Mucosa of stomach (tissue), 1 donor: ENCODE data around the gene SCTR.

ENCODE experiments used
- H3K27me3 ChIP-seq: one replicate; pipeline ENCODE4 v1.7.0; 2013; ENCODE audit warnings: mild to moderate bottlenecking, low read length; ENCODE audit not compliant: control insufficient read depth, insufficient read depth
- H3K36me3 ChIP-seq: one replicate; pipeline ENCODE4 v1.7.0; 2013; ENCODE audit warnings: low read length; ENCODE audit not compliant: control insufficient read depth, insufficient read depth
- H3K4me1 ChIP-seq: one replicate; pipeline ENCODE4 v1.7.0; 2013; ENCODE audit warnings: mild to moderate bottlenecking, low read length; ENCODE audit not compliant: control insufficient read depth, insufficient read depth
- H3K4me3 ChIP-seq: one replicate; pipeline ENCODE4 v1.7.0; 2013; ENCODE audit warnings: low read length
- H3K9ac ChIP-seq: one replicate; pipeline ENCODE4 v1.7.0; 2013; ENCODE audit warnings: mild to moderate bottlenecking, low read length, moderate library complexity
- H3K9me3 ChIP-seq: one replicate; pipeline ENCODE4 v1.7.0; 2013; ENCODE audit warnings: mild to moderate bottlenecking, low read length, moderate library complexity; ENCODE audit not compliant: control insufficient read depth
- donor health status: Pancreatic carcinoma.

The SCTR gene

GRCh38 chr2:119425620-119426395 lies 98.5 kb downstream of the SCTR start:
- H3K9ac ChIP-seq = peak overlapping the region; percentile 55
- peak overlapping the region; percentile 39 for H3K4me3 ChIP-seq
- H3K36me3 ChIP-seq = no peaks in the 10 kb centered on the region
- peaks cover 90% of the 10 kb centered on the region for H3K4me1 ChIP-seq
- no peaks in the 10 kb centered on the region for H3K9me3 ChIP-seq
- no peaks in the 10 kb centered on the region for H3K27me3 ChIP-seq

GRCh38 chr2:119425119-119425405 lies 99.2 kb downstream of the SCTR start:
- no peaks in the 10 kb centered on the region for H3K36me3 ChIP-seq
- H3K4me1 ChIP-seq = peaks cover 90% of the 10 kb centered on the region

DNA sequence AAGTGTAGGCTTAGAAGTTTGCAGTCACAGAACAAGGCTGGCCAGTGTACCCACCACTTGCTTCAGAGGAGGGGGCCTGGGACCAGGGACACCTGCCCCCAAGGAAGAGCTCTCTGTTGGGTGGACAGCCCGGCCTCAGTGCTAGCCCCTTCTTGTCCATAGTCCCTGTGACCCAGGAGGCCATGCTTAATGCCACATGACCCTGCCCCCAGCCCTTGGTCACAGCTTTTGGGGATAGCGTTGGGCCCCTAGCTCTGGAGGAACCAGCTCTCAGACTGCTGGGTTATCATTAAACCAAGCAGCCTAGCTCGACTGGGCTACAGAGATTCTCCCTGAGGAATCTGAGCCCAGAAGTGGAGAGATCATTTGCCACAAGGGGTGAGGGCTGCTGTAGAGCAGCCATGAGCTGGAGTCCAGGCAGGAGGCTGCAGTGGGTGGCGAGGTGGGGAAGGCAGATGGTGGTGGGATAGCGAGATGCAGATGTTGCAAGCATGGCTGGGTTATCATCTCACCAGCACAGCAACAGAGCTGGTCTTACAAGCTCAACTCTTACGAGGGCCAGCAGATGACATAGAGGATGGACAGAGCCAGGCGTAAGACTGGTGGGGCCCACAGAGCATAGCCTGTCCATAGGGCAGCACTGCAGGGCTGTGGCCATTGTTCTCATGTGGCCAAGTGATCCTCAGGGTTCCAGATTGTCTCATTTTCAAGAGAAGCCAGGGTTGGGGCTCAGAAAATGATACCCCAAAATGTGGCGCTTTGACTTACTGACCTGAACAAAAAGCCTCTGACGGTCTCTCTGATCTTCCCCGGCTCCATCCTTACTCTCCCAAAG lies 99.8 kb downstream of the SCTR start:
- Histone ChIP-seq H3K4me1 (peaks cover 89% of the 10 kb centered on the region), H3K36me3 (no peaks in the 10 kb centered on the region), H3K9ac (no peak overlapping the region), H3K4me3 (no peak overlapping the region), H3K27me3 (no peaks in the 10 kb centered on the region), H3K9me3 (no peaks in the 10 kb centered on the region)

More at GRCh38 chr2:119425119-119425405, 99.2 kb downstream of the SCTR start:
- Histone ChIP-seq H3K4me3 (no peak overlapping the region), H3K27me3 (no peaks in the 10 kb centered on the region), H3K9me3 (no peaks in the 10 kb centered on the region), H3K9ac (no peak overlapping the region)

DNA sequence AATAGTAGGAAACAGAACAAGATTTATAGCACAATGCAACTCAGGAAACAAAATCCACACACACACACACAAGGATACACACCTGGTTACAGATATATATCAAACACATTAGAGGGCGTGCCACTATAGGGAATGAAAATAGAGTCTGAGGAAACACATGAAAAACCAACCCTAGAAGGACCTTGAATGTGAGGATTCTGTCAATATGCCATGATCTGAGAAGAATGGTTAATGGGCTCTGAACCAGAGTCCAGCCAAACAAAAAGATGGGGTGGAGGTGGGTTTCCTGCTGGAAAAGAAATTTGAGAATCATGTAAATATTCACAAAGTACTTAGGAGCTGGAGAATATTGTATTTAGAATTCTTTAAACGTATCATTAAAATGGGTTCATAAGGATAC lies 100.5 kb downstream of the SCTR start:
- H3K9ac ChIP-seq = no peak overlapping the region
- no peaks in the 10 kb centered on the region for H3K9me3 ChIP-seq
- peaks cover 82% of the 10 kb centered on the region for H3K4me1 ChIP-seq
- no peaks in the 10 kb centered on the region for H3K36me3 ChIP-seq
- no peaks in the 10 kb centered on the region for H3K27me3 ChIP-seq
- no peak overlapping the region for H3K4me3 ChIP-seq

DNA sequence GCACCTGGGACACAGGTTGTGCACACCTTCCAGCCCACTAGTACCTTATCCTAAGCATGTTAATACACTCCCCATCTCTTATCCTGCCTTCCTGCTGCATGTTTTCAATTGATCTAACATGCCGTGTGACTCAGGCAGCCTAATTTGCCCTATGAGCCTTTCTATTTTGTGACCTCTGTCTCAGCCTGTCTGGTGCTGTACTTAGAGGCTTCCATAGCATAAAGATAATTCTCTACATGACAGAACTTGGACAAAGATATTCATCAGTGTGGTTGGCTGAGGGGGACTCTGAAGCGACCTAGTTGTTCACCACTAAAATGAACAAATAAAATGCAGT lies 101.2 kb downstream of the SCTR start:
- Histone ChIP-seq H3K9ac (no peak overlapping the region), H3K4me1 (peaks cover 79% of the 10 kb centered on the region), H3K27me3 (no peaks in the 10 kb centered on the region), H3K36me3 (no peaks in the 10 kb centered on the region), H3K9me3 (no peaks in the 10 kb centered on the region), H3K4me3 (no peak overlapping the region)

DNA sequence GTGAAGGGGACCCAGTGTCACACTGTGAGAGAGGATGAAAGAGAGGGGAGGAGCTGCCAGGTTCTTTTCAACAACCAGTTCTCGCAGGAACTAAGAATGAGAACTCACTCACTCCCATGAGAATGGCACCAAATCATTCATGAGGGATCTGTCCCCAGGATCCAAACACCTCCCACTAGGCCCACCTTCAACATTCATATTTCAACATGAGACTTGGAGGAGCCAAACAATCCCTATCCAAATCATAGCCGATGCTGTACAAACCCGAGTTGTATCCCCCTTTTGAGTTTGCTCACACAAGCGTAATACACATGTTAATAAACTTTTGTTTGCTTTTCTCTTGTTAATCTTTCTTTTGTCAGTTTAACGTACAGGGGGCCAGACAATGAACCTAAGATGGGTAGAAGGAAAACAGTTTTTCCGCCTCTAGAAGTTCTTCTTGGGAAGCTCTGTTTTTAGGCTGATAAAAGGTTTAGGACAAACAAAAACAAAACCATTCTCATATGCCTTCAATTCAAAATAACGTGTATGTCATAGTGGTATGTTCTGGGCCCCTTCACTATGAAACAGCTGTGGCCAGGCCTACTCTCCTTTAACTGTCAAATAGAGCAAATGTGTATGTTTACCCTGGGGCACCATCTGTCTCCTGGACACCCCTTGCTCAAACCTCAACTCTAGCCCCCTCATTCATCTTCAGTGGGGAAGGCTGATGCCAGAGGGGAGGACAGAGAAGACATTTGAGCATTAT lies 101.7 kb downstream of the SCTR start:
- Histone ChIP-seq H3K4me3 (no peak overlapping the region), H3K9ac (no peak overlapping the region), H3K4me1 (peaks cover 74% of the 10 kb centered on the region), H3K9me3 (no peaks in the 10 kb centered on the region), H3K27me3 (no peaks in the 10 kb centered on the region), H3K36me3 (no peaks in the 10 kb centered on the region)

DNA sequence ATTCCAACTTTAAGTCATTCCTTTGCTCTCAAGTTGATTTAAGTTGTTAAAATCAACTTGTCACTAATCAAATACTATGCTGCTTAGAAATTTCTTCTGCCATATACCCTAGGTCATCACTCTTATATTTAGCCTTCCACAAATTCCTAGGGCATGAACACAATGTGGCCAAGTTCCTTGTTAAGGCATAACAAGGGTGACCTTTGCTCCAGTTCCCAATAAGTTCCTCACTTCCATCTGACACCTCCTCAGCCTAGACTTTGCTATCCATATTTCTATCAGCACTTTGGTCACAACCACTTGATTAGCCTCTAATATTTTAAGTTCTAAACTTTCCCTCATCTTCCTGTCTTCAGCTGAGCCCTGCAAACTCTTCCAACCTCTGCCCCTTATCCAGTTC lies 102.5 kb downstream of the SCTR start:
- Histone ChIP-seq H3K9ac (no peak overlapping the region), H3K27me3 (no peaks in the 10 kb centered on the region), H3K9me3 (no peaks in the 10 kb centered on the region), H3K4me1 (peaks cover 66% of the 10 kb centered on the region), H3K4me3 (no peak overlapping the region), H3K36me3 (no peaks in the 10 kb centered on the region)

GRCh38 chr2:119421304-119421703 lies 103.0 kb downstream of the SCTR start:
- Histone ChIP-seq H3K36me3 (no peaks in the 10 kb centered on the region), H3K27me3 (no peaks in the 10 kb centered on the region), H3K9me3 (no peaks in the 10 kb centered on the region), H3K9ac (no peak overlapping the region), H3K4me1 (peaks cover 62% of the 10 kb centered on the region), H3K4me3 (no peak overlapping the region)

DNA sequence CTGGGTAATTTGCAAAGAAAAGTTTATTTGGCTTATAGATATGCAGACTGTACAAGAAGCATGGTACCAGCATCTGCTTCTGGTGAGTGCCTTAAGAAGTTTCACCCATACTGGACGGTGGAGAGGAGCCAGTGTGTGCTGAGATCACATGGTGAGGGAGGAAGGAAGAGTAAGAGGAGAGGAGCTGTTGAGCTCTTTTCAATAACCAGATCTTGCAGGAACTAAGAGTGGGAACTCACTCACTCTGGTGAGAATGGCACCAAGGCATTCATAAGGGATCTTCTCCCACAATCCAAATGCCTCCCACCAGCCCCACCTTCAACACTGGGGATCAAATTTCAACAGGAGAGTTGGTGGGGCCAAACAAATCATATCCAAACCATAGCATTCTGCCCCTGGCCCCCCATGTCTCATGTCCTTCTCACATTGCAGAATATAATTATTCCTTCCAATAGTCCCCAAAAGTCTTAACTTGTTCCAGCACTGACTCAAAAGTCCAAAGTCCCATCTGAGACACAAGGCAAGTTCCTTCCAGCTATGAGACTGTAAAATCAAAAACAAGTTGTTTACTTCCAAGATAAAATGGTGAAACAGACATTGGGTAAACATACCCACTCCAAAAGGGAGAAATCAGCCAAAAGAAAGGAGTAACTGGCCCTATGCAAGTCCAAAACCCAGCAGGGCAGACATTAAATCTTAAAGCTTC lies 104.3 kb downstream of the SCTR start:
- Histone ChIP-seq H3K9me3 (no peaks in the 10 kb centered on the region), H3K4me1 (peaks cover 48% of the 10 kb centered on the region), H3K9ac (no peak overlapping the region), H3K27me3 (no peaks in the 10 kb centered on the region), H3K36me3 (no peaks in the 10 kb centered on the region), H3K4me3 (peak overlapping the region; percentile 5)

- H3K36me3 ChIP-seq = no peaks in the 10 kb centered on the region
- no peaks in the 10 kb centered on the region for H3K9me3 ChIP-seq
- H3K4me1 ChIP-seq = peaks cover 42% of the 10 kb centered on the region
- no peaks in the 10 kb centered on the region for H3K27me3 ChIP-seq
- no peak overlapping the region for H3K9ac ChIP-seq
- no peak overlapping the region for H3K4me3 ChIP-seq
Observed at GRCh38 chr2:119419065-119419464, 105.2 kb downstream of the SCTR start.

- Histone ChIP-seq H3K9me3 (no peaks in the 10 kb centered on the region), H3K27me3 (no peaks in the 10 kb centered on the region), H3K4me3 (no peak overlapping the region)
Observed at GRCh38 chr2:119417908-119418307, 106.4 kb downstream of the SCTR start.

More at GRCh38 chr2:119417908-119418307, 106.4 kb downstream of the SCTR start:
- no peak overlapping the region for H3K9ac ChIP-seq
- peaks cover 31% of the 10 kb centered on the region for H3K4me1 ChIP-seq
- no peaks in the 10 kb centered on the region for H3K36me3 ChIP-seq
